Left ventricle myocardium inferior (tissue), 1 donor: ENCODE measurements around the gene CELF2. TPM values are rescaled to one million over a fixed set of nuclear protein-coding genes. Genes with fewer than 3 reads are reported as not detected.

Source experiments
- DNase-seq: peaks from one replicate; pipeline ENCODE4 v3.0.0-alpha.2; 2020
- H3K27ac ChIP-seq: fragments of 200-600 bp; replicated peaks from 2 replicates; pipeline ENCODE4 v1.8.0; 2021
- H3K27me3 ChIP-seq: fragments of 200-600 bp; 2 replicates; pipeline ENCODE4 v1.8.0; 2021; ENCODE audit warnings: low read depth
- H3K36me3 ChIP-seq: fragments of 200-600 bp; 2 replicates; pipeline ENCODE4 v1.8.0; 2021
- H3K4me1 ChIP-seq: fragments of 200-600 bp; 2 replicates; pipeline ENCODE4 v1.8.0; 2021
- H3K4me3 ChIP-seq: fragments of 200-600 bp; 2 replicates; pipeline ENCODE4 v1.8.0; 2021; ENCODE audit warnings: mild to moderate bottlenecking, moderate library complexity
- H3K9me3 ChIP-seq: fragments of 200-600 bp; replicated peaks from 2 replicates; pipeline ENCODE4 v1.8.0; 2021
- CTCF ChIP-seq: fragments of 200-600 bp; IDR thresholded peaks from 2 replicates; pipeline ENCODE4 v1.8.0; 2021; ENCODE audit warnings: antibody characterized with exemption, mild to moderate bottlenecking, borderline replicate concordance
- intact Hi-C: fragments of 100-400 bp; cut with micrococcal nuclease; formaldehyde crosslinking; loops from one replicate; pipeline ENCODE4 v1.11.0; 2022
- total RNA-seq: library from RNA; stranded (reverse); fragmentation: NEBNext Ultra II Directional; extraction: Animal tissue kit (Norgen Biotek cat#: 25700); gene quantifications from one replicate; pipeline ENCODE4 v1.2.1, GENCODE V29; 2021
- donor health status: DM: no; HTN: yes; CAD: no; lungs with severe emphysema.

The CELF2 gene
- total RNA-seq, 1 donor from 2014 or later = 74.9 TPM

GRCh38 chr10:11263767-11264166 is 246.1 kb downstream of the CELF2 start:
- H3K4me1 ChIP-seq = peaks cover 77% of the 10 kb centered on the region
- peak overlapping the region; percentile 84 for H3K27ac ChIP-seq
- peaks cover 30% of the 10 kb centered on the region for H3K36me3 ChIP-seq

DNA sequence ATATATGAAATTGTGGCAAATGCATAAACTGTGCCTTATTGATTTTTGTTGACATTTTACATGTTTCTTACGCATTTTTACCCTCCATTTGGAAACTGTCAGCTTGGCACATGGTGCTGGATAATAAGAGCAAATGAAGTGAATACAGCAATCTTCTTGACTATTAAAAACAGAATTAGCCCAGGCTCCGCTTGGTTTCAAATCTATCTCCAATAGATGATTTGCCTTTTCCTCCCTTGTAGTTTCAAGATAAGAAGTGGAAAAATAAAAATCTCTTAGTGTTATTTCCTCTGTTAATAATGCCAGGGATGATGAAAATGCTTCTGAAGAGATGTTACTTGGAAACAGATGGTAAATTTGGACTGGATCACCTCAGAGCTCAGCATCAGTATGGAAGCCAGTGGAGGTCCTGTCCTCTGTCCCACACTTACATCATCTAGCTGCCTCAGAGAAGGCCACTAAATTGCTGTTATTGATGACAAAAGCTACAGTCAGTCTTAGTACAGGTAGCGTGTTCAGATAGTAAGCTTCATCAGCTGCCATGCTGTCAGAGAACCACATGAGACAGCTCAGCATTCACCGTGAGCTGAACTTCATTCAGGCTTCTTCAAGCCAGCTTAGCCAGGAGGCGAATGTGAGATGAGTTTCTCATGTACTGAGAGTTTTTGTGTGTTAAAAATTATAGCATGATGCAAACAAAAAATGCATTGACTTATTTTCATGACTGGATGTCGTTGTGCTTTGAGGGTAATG is 246.8 kb downstream of the CELF2 start:
- no peak for TF ChIP-seq CTCF
- Histone ChIP-seq H3K4me1 (peaks cover 77% of the 10 kb centered on the region), H3K27ac (peak overlapping the region; percentile 84), H3K9me3 (no peaks in the 10 kb centered on the region), H3K27me3 (no peaks in the 10 kb centered on the region), H3K4me3 (no peak overlapping the region), H3K36me3 (peaks cover 23% of the 10 kb centered on the region)
- intact Hi-C loops = no loop called here
- no peak for DNase-seq

More at GRCh38 chr10:11263767-11264166, 246.1 kb downstream of the CELF2 start:
- no peaks in the 10 kb centered on the region for H3K27me3 ChIP-seq
- no peak for DNase-seq
- H3K4me3 ChIP-seq = no peak overlapping the region
- H3K9me3 ChIP-seq = no peaks in the 10 kb centered on the region
- intact Hi-C loops = no loop called here
- no peak for TF ChIP-seq CTCF

DNA sequence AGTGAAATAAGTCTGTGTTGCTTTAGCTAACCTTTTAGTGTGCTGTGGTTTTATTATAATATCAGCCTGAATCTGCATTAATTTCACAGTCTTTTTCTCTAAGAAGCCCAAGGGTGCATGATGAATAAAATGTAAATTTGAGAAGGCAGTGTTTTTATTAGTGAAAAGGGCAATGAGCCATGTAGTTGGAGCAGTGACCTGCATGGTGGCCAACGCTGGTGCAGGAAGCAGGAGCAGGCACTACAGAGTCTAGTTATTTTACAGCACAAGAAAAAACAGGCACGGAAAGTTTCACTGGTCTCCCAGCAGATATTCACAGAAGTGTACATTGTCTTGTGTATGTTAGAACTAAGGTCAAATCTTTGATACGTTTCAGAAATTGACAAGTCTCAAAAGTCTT is 247.8 kb downstream of the CELF2 start:
- intact Hi-C loops = no loop called here
- Histone ChIP-seq H3K27ac (peak overlapping the region; percentile 39), H3K4me1 (peaks cover 77% of the 10 kb centered on the region)

DNA sequence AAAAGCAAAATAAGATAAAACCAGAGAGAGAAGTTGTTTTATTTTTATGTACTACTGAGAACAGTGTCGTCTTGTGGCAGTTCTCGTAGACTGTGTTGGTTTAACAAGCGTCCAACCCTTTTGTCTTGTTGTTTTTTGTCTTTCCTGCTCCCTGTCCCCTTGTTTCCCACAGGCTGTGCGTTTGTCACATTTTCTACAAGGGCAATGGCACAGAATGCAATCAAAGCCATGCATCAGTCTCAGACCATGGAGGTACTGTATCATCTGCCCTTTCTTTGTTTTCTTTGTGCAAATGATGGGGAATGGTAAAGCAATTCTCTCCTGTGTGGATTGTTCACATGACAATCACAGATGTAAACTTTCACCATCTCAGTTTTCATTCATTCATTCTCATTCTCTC is 248.8 kb downstream of the CELF2 start:
- TF ChIP-seq CTCF = no peak
- Histone ChIP-seq H3K4me3 (no peak overlapping the region), H3K4me1 (peaks cover 77% of the 10 kb centered on the region), H3K9me3 (no peaks in the 10 kb centered on the region), H3K36me3 (peaks cover 22% of the 10 kb centered on the region), H3K27ac (peak overlapping the region; percentile 39), H3K27me3 (no peaks in the 10 kb centered on the region)
- no peak for DNase-seq
- intact Hi-C loops = no loop called here

More for the DNA sequence above, 247.8 kb downstream of the CELF2 start:
- peaks cover 15% of the 10 kb centered on the region for H3K36me3 ChIP-seq
- H3K27me3 ChIP-seq = no peaks in the 10 kb centered on the region
- H3K4me3 ChIP-seq = no peak overlapping the region
- DNase-seq = no peak
- no peaks in the 10 kb centered on the region for H3K9me3 ChIP-seq
- TF ChIP-seq CTCF = no peak

DNA sequence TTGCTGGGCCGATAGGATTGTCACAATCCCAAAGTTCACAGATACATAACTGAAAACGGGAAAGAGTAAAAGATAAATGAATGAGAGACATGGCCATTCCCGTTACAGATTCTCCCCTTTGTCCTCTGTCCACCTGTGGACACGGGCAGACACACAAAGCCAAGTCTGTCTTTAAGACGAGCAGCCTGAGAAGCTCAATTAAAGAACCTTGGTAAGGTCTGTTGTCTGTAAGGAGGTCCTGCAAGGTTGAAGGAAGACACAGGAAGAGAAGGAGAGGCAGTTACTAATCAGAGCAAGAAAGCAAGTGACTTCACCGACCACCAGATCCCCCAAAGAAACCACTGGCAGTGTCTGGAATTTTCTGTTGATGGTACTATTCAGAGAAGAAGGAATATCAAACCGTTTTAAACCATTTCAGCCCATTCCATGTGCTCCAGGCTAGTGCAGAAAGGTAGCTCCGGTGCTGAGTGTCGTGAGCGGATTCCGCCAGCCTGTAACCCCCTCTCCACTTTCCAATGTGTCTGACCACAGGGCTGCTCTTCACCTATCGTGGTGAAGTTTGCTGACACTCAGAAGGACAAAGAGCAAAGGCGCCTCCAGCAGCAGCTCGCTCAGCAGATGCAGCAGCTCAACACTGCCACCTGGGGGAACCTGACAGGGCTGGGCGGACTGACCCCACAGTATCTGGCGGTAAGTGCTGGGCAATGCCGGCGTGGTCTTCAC is 252.6 kb downstream of the CELF2 start:
- peak; percentile 95 for TF ChIP-seq CTCF
- H3K27ac ChIP-seq = peak overlapping the region; percentile 54
- H3K9me3 ChIP-seq = no peaks in the 10 kb centered on the region
- H3K36me3 ChIP-seq = peaks cover 47% of the 10 kb centered on the region
- peak overlapping the region; percentile 1 for H3K4me3 ChIP-seq
- peaks cover 40% of the 10 kb centered on the region for H3K4me1 ChIP-seq
- peak; percentile 85 for DNase-seq
- no peaks in the 10 kb centered on the region for H3K27me3 ChIP-seq
- intact Hi-C loops = no loop called here
